IPS-15b (cell line): ENCODE data around the gene CADM2.

Source experiments
- H3K27me3 ChIP-seq: one replicate; pipeline ENCODE4 v1.6.1; 2013; ENCODE audit warnings: low read length; ENCODE audit not compliant: control insufficient read depth, insufficient read depth
- H3K36me3 ChIP-seq: one replicate; pipeline ENCODE4 v1.6.1; 2013; ENCODE audit warnings: low read length; ENCODE audit not compliant: control insufficient read depth, insufficient read depth
- H3K4me1 ChIP-seq: one replicate; pipeline ENCODE4 v1.6.1; 2013; ENCODE audit warnings: mild to moderate bottlenecking, low read length; ENCODE audit not compliant: control insufficient read depth, insufficient read depth
- H3K4me3 ChIP-seq: one replicate; pipeline ENCODE4 v1.5.1; 2013; ENCODE audit warnings: low read depth, low read length
- H3K9ac ChIP-seq: one replicate; pipeline ENCODE4 v1.6.1; 2013; ENCODE audit warnings: low read depth, mild to moderate bottlenecking, low read length
- H3K9me3 ChIP-seq: one replicate; pipeline ENCODE4 v1.6.1; 2013; ENCODE audit warnings: mild to moderate bottlenecking, low read length; ENCODE audit not compliant: control insufficient read depth, insufficient read depth

The CADM2 gene

GRCh38 chr3:84987706-84988504 lies 29.1 kb downstream of the CADM2 start:
- Histone ChIP-seq H3K4me3 (no peak overlapping the region), H3K9ac (no peak overlapping the region), H3K9me3 (no peaks in the 10 kb centered on the region)

GRCh38 chr3:84989102-84989501 lies 30.3 kb downstream of the CADM2 start:
- Histone ChIP-seq H3K36me3 (no peaks in the 10 kb centered on the region), H3K9me3 (no peaks in the 10 kb centered on the region), H3K4me3 (no peak overlapping the region), H3K27me3 (no peaks in the 10 kb centered on the region), H3K9ac (no peak overlapping the region), H3K4me1 (peaks cover 23% of the 10 kb centered on the region)

More at GRCh38 chr3:84987706-84988504, 29.1 kb downstream of the CADM2 start:
- Histone ChIP-seq H3K4me1 (peaks cover 24% of the 10 kb centered on the region), H3K27me3 (no peaks in the 10 kb centered on the region), H3K36me3 (no peaks in the 10 kb centered on the region)

GRCh38 chr3:84991422-84991900 lies 32.7 kb downstream of the CADM2 start:
- no peaks in the 10 kb centered on the region for H3K9me3 ChIP-seq
- H3K36me3 ChIP-seq, result no peaks in the 10 kb centered on the region
- no peak overlapping the region for H3K9ac ChIP-seq
- no peaks in the 10 kb centered on the region for H3K27me3 ChIP-seq
- H3K4me1 ChIP-seq, result peaks cover 13% of the 10 kb centered on the region
- no peak overlapping the region for H3K4me3 ChIP-seq

GRCh38 chr3:84993956-84994355 lies 35.2 kb downstream of the CADM2 start:
- Histone ChIP-seq H3K27me3 (no peaks in the 10 kb centered on the region), H3K4me1 (peaks cover 13% of the 10 kb centered on the region), H3K36me3 (no peaks in the 10 kb centered on the region), H3K9me3 (no peaks in the 10 kb centered on the region), H3K4me3 (no peak overlapping the region), H3K9ac (no peak overlapping the region)

GRCh38 chr3:84998545-84998944 lies 39.8 kb downstream of the CADM2 start:
- no peaks in the 10 kb centered on the region for H3K9me3 ChIP-seq
- H3K4me1 ChIP-seq, result peaks cover 6% of the 10 kb centered on the region
- no peaks in the 10 kb centered on the region for H3K27me3 ChIP-seq
- H3K9ac ChIP-seq, result no peak overlapping the region
- no peaks in the 10 kb centered on the region for H3K36me3 ChIP-seq
- H3K4me3 ChIP-seq, result no peak overlapping the region

- Histone ChIP-seq H3K36me3 (no peaks in the 10 kb centered on the region), H3K27me3 (no peaks in the 10 kb centered on the region), H3K4me1 (peaks cover 8% of the 10 kb centered on the region), H3K9ac (no peak overlapping the region), H3K9me3 (no peaks in the 10 kb centered on the region), H3K4me3 (no peak overlapping the region)
Observed at GRCh38 chr3:85003479-85003878, 44.7 kb downstream of the CADM2 start.

- Histone ChIP-seq H3K4me3 (no peak overlapping the region), H3K36me3 (no peaks in the 10 kb centered on the region), H3K27me3 (no peaks in the 10 kb centered on the region), H3K9ac (no peak overlapping the region), H3K4me1 (peaks cover 8% of the 10 kb centered on the region), H3K9me3 (no peaks in the 10 kb centered on the region)
Observed at GRCh38 chr3:85004147-85004546, 45.4 kb downstream of the CADM2 start.

- H3K4me1 ChIP-seq, result peaks cover 6% of the 10 kb centered on the region
- H3K9me3 ChIP-seq, result no peaks in the 10 kb centered on the region
- H3K27me3 ChIP-seq, result no peaks in the 10 kb centered on the region
- no peak overlapping the region for H3K4me3 ChIP-seq
- H3K9ac ChIP-seq, result no peak overlapping the region
- H3K36me3 ChIP-seq, result no peaks in the 10 kb centered on the region
Observed at GRCh38 chr3:85005946-85006345, 47.2 kb downstream of the CADM2 start.

GRCh38 chr3:85007195-85008094 lies 48.7 kb downstream of the CADM2 start:
- Histone ChIP-seq H3K9me3 (no peaks in the 10 kb centered on the region), H3K36me3 (no peaks in the 10 kb centered on the region), H3K9ac (no peak overlapping the region), H3K4me3 (no peak overlapping the region), H3K4me1 (peaks cover 3% of the 10 kb centered on the region), H3K27me3 (no peaks in the 10 kb centered on the region)

GRCh38 chr3:85020828-85021227 lies 62.0 kb downstream of the CADM2 start:
- Histone ChIP-seq H3K27me3 (no peaks in the 10 kb centered on the region), H3K36me3 (no peaks in the 10 kb centered on the region), H3K4me1 (no peaks in the 10 kb centered on the region), H3K4me3 (no peak overlapping the region), H3K9ac (no peak overlapping the region), H3K9me3 (no peaks in the 10 kb centered on the region)

GRCh38 chr3:85030052-85030451 lies 71.3 kb downstream of the CADM2 start:
- no peaks in the 10 kb centered on the region for H3K27me3 ChIP-seq
- H3K9ac ChIP-seq, result no peak overlapping the region
- no peaks in the 10 kb centered on the region for H3K36me3 ChIP-seq
- H3K4me1 ChIP-seq, result peaks cover 13% of the 10 kb centered on the region
- no peaks in the 10 kb centered on the region for H3K9me3 ChIP-seq
- no peak overlapping the region for H3K4me3 ChIP-seq
